GM23248 (cell line): ENCODE data around the gene TRAPPC2L.

Experiments used
- EZH2 ChIP-seq: fragments of 200-600 bp; sonication (generic); IDR thresholded peaks from 2 replicates; pipeline ENCODE4 v1.6.1; 2018; ENCODE audit warnings: antibody characterized with exemption, mild to moderate bottlenecking; ENCODE audit not compliant: insufficient read depth, poor library complexity, severe bottlenecking
- EZH2phosphoT487 ChIP-seq: fragments of 200-600 bp; sonication (generic); IDR thresholded peaks from 2 replicates; pipeline ENCODE4 v1.6.1; 2018; ENCODE audit warnings: antibody characterized with exemption, moderate library complexity, mild to moderate bottlenecking, low read depth; ENCODE audit not compliant: insufficient read depth

DNA sequence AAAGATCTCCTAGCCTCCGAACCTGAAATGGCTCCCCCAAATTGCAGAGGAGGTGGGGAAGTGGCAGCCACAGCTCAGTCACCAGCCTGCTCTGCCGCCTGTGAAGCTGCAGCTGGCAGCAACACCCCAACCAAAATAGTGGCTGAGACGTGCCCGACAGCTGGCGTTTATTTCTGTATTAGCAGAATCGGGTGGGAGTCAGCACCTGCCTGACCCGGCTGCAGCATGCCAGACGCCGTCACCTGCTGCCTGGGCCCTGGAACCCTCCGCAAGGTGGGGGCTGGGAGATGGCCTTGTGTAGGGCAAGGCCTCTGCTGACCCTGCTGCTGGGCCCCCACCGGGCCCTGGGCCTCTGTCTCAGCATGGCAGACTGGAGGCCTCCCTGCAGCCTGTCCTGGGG is 27.0 kb downstream of the TRAPPC2L start:
- no peak for TF ChIP-seq EZH2phosphoT487
- no peak for TF ChIP-seq EZH2
